Psoas muscle (tissue), 8 donors: ENCODE measurements around the gene SLC35F3. TPM values are rescaled to one million over a fixed set of nuclear protein-coding genes. Genes with fewer than 3 reads are reported as not detected.

Source experiments
- ATAC-seq, 4 donors: fragments of 200-7000 bp; cut with Tn5 transposase; one replicate each; pipeline ENCODE4 v1.9.1; 2020; ENCODE audit warnings: moderate library complexity in 3 of 4, mild to moderate bottlenecking in 2 of 4
- DNase-seq, 2 donors: peaks; one replicate each; pipeline ENCODE4 v3.0.0-alpha.2; 2020
- H3K27ac ChIP-seq: fragments of 200-600 bp; one replicate; pipeline ENCODE4 v1.8.0; 2022
- H3K27me3 ChIP-seq, 3 donors: fragments of 200-600 bp in 1 of 3; one replicate each; pipeline versions ENCODE4 v1.6.1 to v1.8.0; 2013 to 2022; ENCODE audit warnings: low read length in 2 of 3, mild to moderate bottlenecking in 2 of 3, moderate library complexity in 1 of 3; ENCODE audit not compliant: insufficient read depth in 3 of 3
- H3K36me3 ChIP-seq, 2 donors: fragments of 200-600 bp in 1 of 2; one replicate each; pipeline versions ENCODE4 v1.6.1 to v1.8.0; 2013 to 2022; ENCODE audit warnings: low read depth in 1 of 2, mild to moderate bottlenecking in 1 of 2, moderate library complexity in 1 of 2; ENCODE audit not compliant: insufficient read depth in 1 of 2
- H3K4me1 ChIP-seq: fragments of 200-600 bp; one replicate; pipeline ENCODE4 v1.8.0; 2022
- H3K4me3 ChIP-seq: fragments of 200-600 bp; one replicate; pipeline ENCODE4 v1.8.0; 2022; ENCODE audit warnings: mild to moderate bottlenecking
- H3K9me3 ChIP-seq: fragments of 200-600 bp; one replicate; pipeline ENCODE4 v1.8.0; 2022
- CTCF ChIP-seq: fragments of 200-600 bp; IDR thresholded peaks from one replicate; pipeline ENCODE4 v1.8.0; 2022; ENCODE audit warnings: antibody characterized with exemption
- WGBS, 3 donors: extraction: QIAGEN DNeasy Blood & Tissue Kit; methylation state at CpG; one replicate each; pipeline versions ENCODE4 v1.1.6 to v1.1.7; 2013; 5-methylcytosine and 5-hydroxymethylcytosine counted together
- intact Hi-C, 2 donors: fragments of 100-400 bp; cut with DNase I; formaldehyde crosslinking; loops; one replicate each; pipeline versions ENCODE4 v1.11.0 to v1.14.2; 2022
- polyA plus RNA-seq, 3 donors: library from polyadenylated mRNA; stranded (reverse); fragments of 200-250 nt; gene quantifications; one replicate each; pipeline ENCODE4 v1.2.3, GENCODE V29; 2013
- total RNA-seq, 4 donors: library from RNA; stranded (reverse); fragmentation: NEBNext Ultra II Directional in 2 of 4; extraction: Animal tissue kit (Norgen Biotek cat#: 25700) in 2 of 4; gene quantifications; one replicate each; pipeline versions ENCODE4 v1.2.1 to v1.2.4, GENCODE V29; 2021 to 2023
- donor health status: healthy with polysubstance abuse.
- donor health status: DM: no; HTN: no; CAD: no; lungs with moderate emphysema.
- donor health status: Bipolar disorder and iron deficiency.
- donor health status: healthy.
- donor health status: DM: yes; HTN: yes; CAD: no.
- donor health status: DM: no; HTN: no; CAD: no.
- donor health status: DM: no; HTN: no; CAD: no.
- donor health status: DM: yes; HTN: yes; CAD: no.

The SLC35F3 gene
- total and polyA plus RNA-seq, 7 donors: 0.01 to 0.16 (median 0.10) TPM; not detected in 3

DNA sequence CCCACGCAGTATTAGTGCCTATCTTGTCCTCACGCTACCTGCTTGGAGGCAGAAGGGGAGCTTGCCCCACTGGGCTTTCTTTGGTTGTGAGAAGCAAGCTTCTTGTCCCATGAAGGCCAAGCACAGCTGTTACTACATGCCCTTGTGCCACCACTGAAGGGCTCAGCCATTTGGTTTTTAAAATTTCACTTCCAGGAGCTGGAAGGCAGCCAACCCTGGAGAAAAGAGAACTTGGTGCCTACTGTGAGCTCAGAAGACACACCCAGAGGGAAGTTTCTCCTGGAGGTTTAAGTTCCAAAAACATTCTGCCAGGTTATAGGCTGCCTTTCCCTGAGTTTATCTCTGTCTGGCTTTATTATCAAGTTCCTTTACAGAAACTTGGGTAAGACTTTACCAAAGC, 187.4 kb downstream of the SLC35F3 start:
- Histone ChIP-seq H3K4me1 (no peaks in the 10 kb centered on the region), H3K36me3 (no peaks in the 10 kb centered on the region), H3K4me3 (no peak overlapping the region), H3K27me3 (peaks cover 0 to 1% (median 0%) of the 10 kb centered on the region in 3 donors), H3K27ac (no peak overlapping the region), H3K9me3 (peaks cover 10% of the 10 kb centered on the region)
- 38 to 65% (median 45%) methylated on average over 2 of the region's 2 CpGs for WGBS, 3 donors
- no peak for ATAC-seq
- intact Hi-C loops: no loop called here
- no peak for TF ChIP-seq CTCF
- no peak for DNase-seq

GRCh38 chr1:234093107-234093506, 188.6 kb downstream of the SLC35F3 start:
- no peak overlapping the region for H3K27ac ChIP-seq
- no peaks in the 10 kb centered on the region for H3K27me3 ChIP-seq
- H3K4me3 ChIP-seq: no peak overlapping the region
- WGBS, 3 donors: 27 to 41% (median 33%) methylated on average over 1 of the region's 1 CpG
- intact Hi-C loops: no loop called here
- DNase-seq (no peak), ATAC-seq (no peak)
- H3K36me3 ChIP-seq: no peaks in the 10 kb centered on the region
- H3K4me1 ChIP-seq: no peaks in the 10 kb centered on the region
- TF ChIP-seq CTCF: no peak
- peaks cover 10% of the 10 kb centered on the region for H3K9me3 ChIP-seq

DNA sequence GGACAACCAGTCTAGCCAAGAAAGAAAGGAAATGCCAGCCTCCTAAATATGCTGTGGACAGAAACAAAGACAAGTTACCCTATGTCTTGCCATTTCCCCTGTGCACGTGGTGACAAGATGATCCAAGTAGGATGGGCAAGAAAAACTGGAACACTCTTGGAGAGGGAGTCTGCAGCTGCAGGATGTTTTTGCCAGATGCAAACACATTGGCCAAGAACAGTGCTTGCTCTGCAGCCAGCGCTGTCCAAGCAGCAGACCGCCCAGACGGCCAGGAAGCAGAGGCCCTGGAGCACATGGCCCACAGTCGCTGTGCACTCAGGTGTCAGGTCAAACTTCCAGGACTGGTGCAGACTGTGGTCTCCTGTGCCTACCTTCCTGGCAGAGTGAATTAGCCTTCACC, 189.3 kb downstream of the SLC35F3 start:
- peak; percentile 38 to 81 for DNase-seq
- no peak for TF ChIP-seq CTCF
- WGBS, 3 donors: 11 to 20% (median 12%) methylated on average over 5 of the region's 5 CpGs
- peak in 3 of 4 donors; percentile 36 to 74 (median 54) for ATAC-seq
- H3K4me3 ChIP-seq: no peak overlapping the region
- H3K27ac ChIP-seq: no peak overlapping the region
- H3K4me1 ChIP-seq: no peaks in the 10 kb centered on the region
- H3K27me3 ChIP-seq: no peaks in the 10 kb centered on the region
- H3K36me3 ChIP-seq: no peaks in the 10 kb centered on the region
- intact Hi-C loops: no loop called here
- H3K9me3 ChIP-seq: peaks cover 10% of the 10 kb centered on the region

- no peak overlapping the region for H3K27ac ChIP-seq
- no peak for TF ChIP-seq CTCF
- no peaks in the 10 kb centered on the region for H3K27me3 ChIP-seq
- no peak overlapping the region for H3K4me3 ChIP-seq
- no peaks in the 10 kb centered on the region for H3K36me3 ChIP-seq
- intact Hi-C loops: no loop called here
- no peaks in the 10 kb centered on the region for H3K4me1 ChIP-seq
- DNase-seq (no peak), ATAC-seq (no peak)
- WGBS, 3 donors: 14 to 48% (median 35%) methylated on average over 1 of the region's 1 CpG
- H3K9me3 ChIP-seq: peaks cover 10% of the 10 kb centered on the region
Observed at GRCh38 chr1:234094172-234094571, 189.7 kb downstream of the SLC35F3 start.

- intact Hi-C loops: no loop called here
- ATAC-seq: no peak
- H3K9me3 ChIP-seq: no peaks in the 10 kb centered on the region
- H3K4me3 ChIP-seq: no peak overlapping the region
- peaks cover 0 to 5% (median 0%) of the 10 kb centered on the region in 3 donors for H3K27me3 ChIP-seq
- no peak overlapping the region for H3K27ac ChIP-seq
- no peak for TF ChIP-seq CTCF
- no peaks in the 10 kb centered on the region for H3K36me3 ChIP-seq
- no peaks in the 10 kb centered on the region for H3K4me1 ChIP-seq
- no peak for DNase-seq
- WGBS, 3 donors: 34 to 41% (median 41%) methylated on average over 7 of the region's 7 CpGs
Observed at GRCh38 chr1:234096161-234096770, 191.8 kb downstream of the SLC35F3 start.
